ENCODE data around the gene BANF1. TPM values are rescaled to one million over a fixed set of nuclear protein-coding genes. Genes with fewer than 3 reads are reported as not detected.
A peak's percentile ranks its signal among the peaks of the same experiment; 100 is the strongest.

The BANF1 gene
- total and polyA plus RNA-seq, 2 of the 13 experiments (the other 11 are each of a cell fraction or from before 2014, with no cell fraction given), result 40.5 to 86.5 TPM

DNA sequence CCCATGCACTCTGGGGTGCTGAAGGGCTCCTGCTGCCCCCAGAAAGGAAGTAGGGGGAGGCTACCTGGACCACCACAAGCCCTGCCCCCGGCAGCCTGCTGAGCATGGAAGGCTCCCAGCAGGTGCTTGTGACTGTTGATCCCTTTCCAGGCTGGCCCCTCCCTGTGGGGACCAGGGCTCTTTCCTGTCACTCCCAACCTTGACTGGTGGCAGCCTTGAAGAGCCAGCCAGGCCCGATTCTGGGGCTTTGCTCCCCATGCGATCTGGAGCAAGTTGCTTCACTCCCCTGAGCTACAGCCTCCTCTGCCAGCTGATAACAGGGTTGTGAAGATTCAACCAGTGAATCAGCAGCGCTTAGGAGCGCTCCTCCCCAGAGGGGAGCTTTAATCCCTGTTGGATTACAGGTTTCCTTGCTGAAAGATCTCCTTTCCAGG is 4.9 kb downstream of the BANF1 start:
- DNase-seq (ENCODE audit: low spot score) (no peak), ATAC-seq (peak; percentile 21), FAIRE-seq (no peak)
- 53% methylated on average over 3 of the region's 5 CpGs for WGBS (ENCODE audit: low lambda C conversion rate)
- no peak overlapping the region for H3K4me2 ChIP-seq (ENCODE audit: low read depth, low read length)
- BruUV-seq (replicated peaks), result no TSS peak
- in situ Hi-C loops (cut with HindIII; ENCODE audit: extremely low pct_ligation_motif_present, low pct_unique_long_range_greater_than_20kb), result no loop called here
- H3K4me1 ChIP-seq (ENCODE audit: insufficient read depth, low read length), result peaks cover 31% of the 10 kb centered on the region
- POLR2A ChIA-PET, result interaction anchor here (0.6 kb wide), 1 partner anchor 12 kb away, joined by 4 read pairs; no protein-coding TSS in a partner anchor
- H3K36me3 ChIP-seq (replicated peaks in 1 of 2; ENCODE audit: control insufficient read depth in 1 of 2, insufficient read depth in 2 of 2, low read length in 2 of 2), result peaks cover 1 to 7% of the 10 kb centered on the region in 2 experiments; a peak in 3 of 5 replicates
- peaks cover 4 to 20% of the 10 kb centered on the region in 2 experiments; a peak in 4 of 5 replicates for H3K27me3 ChIP-seq (ENCODE audit: control insufficient read depth in 1 of 2, insufficient read depth in 2 of 2, low read length in 2 of 2)
- no peaks in the 10 kb centered on the region for H4K20me1 ChIP-seq (ENCODE audit: insufficient read depth, low read length)
- H3K27ac ChIP-seq (ENCODE audit: extremely low read length, insufficient read depth, low read length), result no peak overlapping the region
- intact Hi-C loops (cut with micrococcal nuclease; ENCODE audit: unreplicated experiment), result no loop called here
- no peak overlapping the region for H3K4me3 ChIP-seq (replicated peaks in 1 of 3; ENCODE audit: insufficient read depth in 1 of 3, low read depth in 2 of 3, low read length in 3 of 3)
- TF ChIP-seq HHEX (CRISPR knock-in tag; IDR thresholded peaks at IDR 0.05), result no peak
- peak; percentile 13 for TF ChIP-seq AGO2 (optimal IDR thresholded peaks at IDR 0.05; ENCODE audit: low read depth, low read length)
- TF ChIP-seq FOXJ3 (CRISPR knock-in tag; IDR thresholded peaks at IDR 0.05; ENCODE audit: borderline replicate concordance), result no peak
- no peak for TF ChIP-seq HMG20B (CRISPR knock-in tag; conservative IDR thresholded peaks at IDR 0.05)
- TF ChIP-seq DMAP1 (CRISPR knock-in tag; IDR thresholded peaks at IDR 0.05), result no peak
- no peak for TF ChIP-seq ASH2L (IDR thresholded peaks at IDR 0.05; ENCODE audit: insufficient read length, low read depth, low read length)
- CTCF ChIA-PET (ENCODE audit: low intra/inter-chr PET ratio, low total read pairs), result no interaction called here
- H3K9ac ChIP-seq (ENCODE audit: insufficient read depth, low read depth, low read length), result no peak overlapping the region
- H3K9me3 ChIP-seq (ENCODE audit: low read length), result no peaks in the 10 kb centered on the region
- no peak overlapping the region for H2AFZ ChIP-seq (ENCODE audit: low read length)
- H3K79me2 ChIP-seq (ENCODE audit: insufficient read depth, low read length), result peaks cover 10% of the 10 kb centered on the region

DNA sequence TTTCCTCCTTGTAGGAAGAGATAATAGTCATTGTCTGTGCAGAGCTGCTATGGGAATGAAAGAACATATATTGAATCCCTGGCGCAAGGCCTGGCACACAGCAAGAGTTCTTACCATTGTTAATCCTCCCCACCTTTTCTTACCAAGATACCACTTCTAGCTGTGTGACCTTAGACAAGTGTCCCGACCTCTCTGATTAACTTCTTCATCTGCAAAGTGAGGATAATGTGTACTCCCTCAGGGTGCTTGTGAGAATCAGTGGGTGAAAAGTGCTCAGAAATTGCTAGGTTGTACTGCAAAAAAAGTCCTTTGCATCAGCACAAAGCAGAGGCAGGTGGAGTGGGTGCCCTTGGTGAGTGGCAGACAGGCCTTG is 5.8 kb downstream of the BANF1 start:
- no peak overlapping the region for H3K27ac ChIP-seq (ENCODE audit: extremely low read length, insufficient read depth, low read length)
- in situ Hi-C loops (cut with HindIII; ENCODE audit: extremely low pct_ligation_motif_present, low pct_unique_long_range_greater_than_20kb), result no loop called here
- H4K20me1 ChIP-seq (ENCODE audit: insufficient read depth, low read length), result no peaks in the 10 kb centered on the region
- peaks cover 29% of the 10 kb centered on the region for H3K4me1 ChIP-seq (ENCODE audit: insufficient read depth, low read length)
- H3K4me2 ChIP-seq (ENCODE audit: low read depth, low read length), result no peak overlapping the region
- peaks cover 5 to 26% of the 10 kb centered on the region in 2 experiments; a peak in 4 of 5 replicates for H3K27me3 ChIP-seq (ENCODE audit: control insufficient read depth in 1 of 2, insufficient read depth in 2 of 2, low read length in 2 of 2)
- no peak overlapping the region for H3K9ac ChIP-seq (ENCODE audit: insufficient read depth, low read depth, low read length)
- ChIA-PET POLR2A (interaction anchor here (1.2 kb wide), 1 partner anchor 14 kb away, joined by 3 read pairs; no protein-coding TSS in a partner anchor), CTCF (ENCODE audit: low intra/inter-chr PET ratio, low total read pairs) (no interaction called here)
- no peak for ATAC-seq
- no peak for FAIRE-seq
- no peak overlapping the region for H3K4me3 ChIP-seq (replicated peaks in 1 of 3; ENCODE audit: insufficient read depth in 1 of 3, low read depth in 2 of 3, low read length in 3 of 3)
- DNase-seq (ENCODE audit: low spot score), result no peak
- intact Hi-C loops (cut with micrococcal nuclease; ENCODE audit: unreplicated experiment), result no loop called here
- WGBS (ENCODE audit: low lambda C conversion rate), result 42% methylated on average over 2 of the region's 2 CpGs
- peaks cover 7% of the 10 kb centered on the region for H3K79me2 ChIP-seq (ENCODE audit: insufficient read depth, low read length)
- TF ChIP-seq ZMYM3 (CRISPR knock-in tag; IDR thresholded peaks at IDR 0.05) (peak; percentile 47; the same call in 1 of the 2 replicates), ZNF274 (CRISPR knock-in tag; IDR thresholded peaks at IDR 0.05) (no peak), ADNP (CRISPR knock-in tag; IDR thresholded peaks at IDR 0.05) (no peak), KDM1A (CRISPR knock-in tag; IDR thresholded peaks at IDR 0.05) (0 out of 2 replicates have a peak, but pooled peaks have one; percentile 20), ZNF768 (CRISPR knock-in tag; IDR thresholded peaks at IDR 0.05) (peak; percentile 79; the same call in 1 of the 2 replicates), SRF (IDR thresholded peaks at IDR 0.05; ENCODE audit: low read depth, low read length) (no peak)
- TF ChIP-seq, protein P1, sequence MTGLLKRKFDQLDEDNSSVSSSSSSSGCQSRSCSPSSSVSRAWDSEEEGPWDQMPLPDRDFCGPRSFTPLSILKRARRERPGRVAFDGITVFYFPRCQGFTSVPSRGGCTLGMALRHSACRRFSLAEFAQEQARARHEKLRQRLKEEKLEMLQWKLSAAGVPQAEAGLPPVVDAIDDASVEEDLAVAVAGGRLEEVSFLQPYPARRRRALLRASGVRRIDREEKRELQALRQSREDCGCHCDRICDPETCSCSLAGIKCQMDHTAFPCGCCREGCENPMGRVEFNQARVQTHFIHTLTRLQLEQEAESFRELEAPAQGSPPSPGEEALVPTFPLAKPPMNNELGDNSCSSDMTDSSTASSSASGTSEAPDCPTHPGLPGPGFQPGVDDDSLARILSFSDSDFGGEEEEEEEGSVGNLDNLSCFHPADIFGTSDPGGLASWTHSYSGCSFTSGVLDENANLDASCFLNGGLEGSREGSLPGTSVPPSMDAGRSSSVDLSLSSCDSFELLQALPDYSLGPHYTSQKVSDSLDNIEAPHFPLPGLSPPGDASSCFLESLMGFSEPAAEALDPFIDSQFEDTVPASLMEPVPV (CRISPR knock-in tag; IDR thresholded peaks at IDR 0.05), result no peak
- TF ChIP-seq, protein P2, sequence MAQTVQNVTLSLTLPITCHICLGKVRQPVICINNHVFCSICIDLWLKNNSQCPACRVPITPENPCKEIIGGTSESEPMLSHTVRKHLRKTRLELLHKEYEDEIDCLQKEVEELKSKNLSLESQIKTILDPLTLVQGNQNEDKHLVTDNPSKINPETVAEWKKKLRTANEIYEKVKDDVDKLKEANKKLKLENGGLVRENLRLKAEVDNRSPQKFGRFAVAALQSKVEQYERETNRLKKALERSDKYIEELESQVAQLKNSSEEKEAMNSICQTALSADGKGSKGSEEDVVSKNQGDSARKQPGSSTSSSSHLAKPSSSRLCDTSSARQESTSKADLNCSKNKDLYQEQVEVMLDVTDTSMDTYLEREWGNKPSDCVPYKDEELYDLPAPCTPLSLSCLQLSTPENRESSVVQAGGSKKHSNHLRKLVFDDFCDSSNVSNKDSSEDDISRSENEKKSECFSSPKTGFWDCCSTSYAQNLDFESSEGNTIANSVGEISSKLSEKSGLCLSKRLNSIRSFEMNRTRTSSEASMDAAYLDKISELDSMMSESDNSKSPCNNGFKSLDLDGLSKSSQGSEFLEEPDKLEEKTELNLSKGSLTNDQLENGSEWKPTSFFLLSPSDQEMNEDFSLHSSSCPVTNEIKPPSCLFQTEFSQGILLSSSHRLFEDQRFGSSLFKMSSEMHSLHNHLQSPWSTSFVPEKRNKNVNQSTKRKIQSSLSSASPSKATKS (CRISPR knock-in tag; IDR thresholded peaks at IDR 0.05), result no peak
- no peak overlapping the region for H2AFZ ChIP-seq (ENCODE audit: low read length)
- BruUV-seq (replicated peaks), result no TSS peak
- H3K36me3 ChIP-seq (replicated peaks in 1 of 2; ENCODE audit: control insufficient read depth in 1 of 2, insufficient read depth in 2 of 2, low read length in 2 of 2), result peaks cover 1 to 7% of the 10 kb centered on the region in 2 experiments; a peak in 3 of 5 replicates
- no peaks in the 10 kb centered on the region for H3K9me3 ChIP-seq (ENCODE audit: low read length)

Measured in HepG2 (cell line).